Osteocyte (in vitro differentiated cells): ENCODE measurements around the gene DDR2. TPM values are rescaled to one million over a fixed set of nuclear protein-coding genes. Genes with fewer than 3 reads are reported as not detected.

Experiments
- DNase-seq: peaks from one replicate; pipeline ENCODE4 v3.0.0; 2021; ENCODE audit warnings: mixed read lengths; ENCODE audit not compliant: unreplicated experiment; ENCODE audit errors: extremely low spot score
- H3K27ac Mint-ChIP-seq: one replicate; pipeline ENCODE4 v1.8.0; 2021; ENCODE audit warnings: mild to moderate bottlenecking, mixed read lengths; ENCODE audit not compliant: unreplicated experiment
- H3K27me3 Mint-ChIP-seq: one replicate; pipeline ENCODE4 v1.8.0; 2021; ENCODE audit warnings: mixed read lengths; ENCODE audit not compliant: unreplicated experiment
- H3K36me3 Mint-ChIP-seq: one replicate; pipeline ENCODE4 v1.8.0; 2021; ENCODE audit warnings: mixed read lengths; ENCODE audit not compliant: unreplicated experiment
- H3K4me1 Mint-ChIP-seq: one replicate; pipeline ENCODE4 v1.8.0; 2021; ENCODE audit warnings: mixed read lengths; ENCODE audit not compliant: unreplicated experiment
- H3K4me3 Mint-ChIP-seq: one replicate; pipeline ENCODE4 v1.8.0; 2021; ENCODE audit warnings: mild to moderate bottlenecking, moderate library complexity, mixed read lengths; ENCODE audit not compliant: unreplicated experiment
- H3K9me3 Mint-ChIP-seq: one replicate; pipeline ENCODE4 v1.8.0; 2021; ENCODE audit warnings: mixed read lengths; ENCODE audit not compliant: unreplicated experiment
- total RNA-seq: library from RNA; stranded (reverse); gene quantifications from 2 replicates; pipeline ENCODE4 v1.2.1, GENCODE V29; 2021
- TF ChIP-seq, protein P1 (sequence below): fragments of 200-600 bp; sonication (generic); IDR thresholded peaks from 2 replicates; pipeline ENCODE4 v1.5.0; 2021; ENCODE audit warnings: antibody characterized with exemption, mild to moderate bottlenecking, moderate library complexity

The DDR2 gene
- total RNA-seq, 1 donor from 2014 or later, result 173 TPM

- Mint-ChIP-seq H3K27ac (peak overlapping the region; percentile 71), H3K9me3 (no peaks in the 10 kb centered on the region), H3K4me1 (peaks cover 16% of the 10 kb centered on the region), H3K27me3 (no peaks in the 10 kb centered on the region), H3K36me3 (peaks cover 14% of the 10 kb centered on the region), H3K4me3 (no peak overlapping the region)
- TF ChIP-seq, protein P1, sequence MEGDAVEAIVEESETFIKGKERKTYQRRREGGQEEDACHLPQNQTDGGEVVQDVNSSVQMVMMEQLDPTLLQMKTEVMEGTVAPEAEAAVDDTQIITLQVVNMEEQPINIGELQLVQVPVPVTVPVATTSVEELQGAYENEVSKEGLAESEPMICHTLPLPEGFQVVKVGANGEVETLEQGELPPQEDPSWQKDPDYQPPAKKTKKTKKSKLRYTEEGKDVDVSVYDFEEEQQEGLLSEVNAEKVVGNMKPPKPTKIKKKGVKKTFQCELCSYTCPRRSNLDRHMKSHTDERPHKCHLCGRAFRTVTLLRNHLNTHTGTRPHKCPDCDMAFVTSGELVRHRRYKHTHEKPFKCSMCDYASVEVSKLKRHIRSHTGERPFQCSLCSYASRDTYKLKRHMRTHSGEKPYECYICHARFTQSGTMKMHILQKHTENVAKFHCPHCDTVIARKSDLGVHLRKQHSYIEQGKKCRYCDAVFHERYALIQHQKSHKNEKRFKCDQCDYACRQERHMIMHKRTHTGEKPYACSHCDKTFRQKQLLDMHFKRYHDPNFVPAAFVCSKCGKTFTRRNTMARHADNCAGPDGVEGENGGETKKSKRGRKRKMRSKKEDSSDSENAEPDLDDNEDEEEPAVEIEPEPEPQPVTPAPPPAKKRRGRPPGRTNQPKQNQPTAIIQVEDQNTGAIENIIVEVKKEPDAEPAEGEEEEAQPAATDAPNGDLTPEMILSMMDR, result no peak
- no peak for DNase-seq
Measured at GRCh38 chr1:162732094-162732493, 99.8 kb downstream of the DDR2 start.

DNA sequence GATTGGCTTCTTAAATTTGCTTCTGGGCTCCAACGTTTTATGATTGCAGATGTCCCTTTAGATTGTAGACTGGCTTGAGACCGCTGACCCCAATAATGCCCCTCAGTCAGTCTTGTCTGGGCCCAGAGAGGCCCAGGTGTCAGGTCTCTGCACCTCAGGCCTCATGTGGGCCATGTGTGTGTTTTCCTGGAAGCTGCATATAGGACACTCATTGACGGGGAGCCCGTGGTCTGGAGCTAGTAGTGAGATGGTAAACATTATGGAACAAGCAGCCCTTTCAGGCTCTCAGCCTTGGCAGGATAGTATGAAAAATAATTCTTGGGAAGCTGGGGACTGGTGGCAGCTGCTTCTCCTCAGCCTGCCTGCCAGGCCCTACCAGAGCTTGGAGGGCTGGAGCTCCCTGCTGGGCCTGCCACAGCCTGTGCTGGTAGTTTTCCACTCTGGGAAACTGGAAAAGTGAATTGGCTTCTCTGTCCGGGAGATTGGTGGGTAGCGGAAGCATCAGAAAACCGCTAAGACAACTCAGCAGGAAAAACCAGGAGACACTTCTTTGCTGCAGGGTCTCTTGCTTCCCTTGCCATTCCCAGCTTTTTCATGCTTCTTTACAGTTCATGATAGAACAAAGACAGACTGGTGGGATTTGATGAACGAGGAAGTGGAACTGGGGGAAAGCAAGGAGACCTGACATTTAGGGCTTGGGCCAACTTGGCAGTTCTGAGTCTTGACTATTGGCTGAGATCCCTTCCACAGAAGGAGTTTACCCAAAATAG is 100.5 kb downstream of the DDR2 start:
- Mint-ChIP-seq H3K36me3 (peaks cover 14% of the 10 kb centered on the region), H3K27me3 (no peaks in the 10 kb centered on the region)
- no peak for DNase-seq

GRCh38 chr1:162733336-162733590 is 101.0 kb downstream of the DDR2 start:
- Mint-ChIP-seq H3K27me3 (no peaks in the 10 kb centered on the region), H3K9me3 (no peaks in the 10 kb centered on the region), H3K4me1 (peaks cover 16% of the 10 kb centered on the region), H3K27ac (peak overlapping the region; percentile 71), H3K36me3 (peaks cover 14% of the 10 kb centered on the region), H3K4me3 (no peak overlapping the region)
- TF ChIP-seq, protein P1, result no peak
- no peak for DNase-seq

More for the DNA sequence above, 100.5 kb downstream of the DDR2 start:
- TF ChIP-seq, protein P1, result no peak
- Mint-ChIP-seq H3K27ac (peak overlapping the region; percentile 71), H3K4me3 (no peak overlapping the region), H3K9me3 (no peaks in the 10 kb centered on the region), H3K4me1 (peaks cover 16% of the 10 kb centered on the region)

- Mint-ChIP-seq H3K27me3 (no peaks in the 10 kb centered on the region), H3K36me3 (peaks cover 14% of the 10 kb centered on the region), H3K4me3 (no peak overlapping the region), H3K4me1 (peaks cover 16% of the 10 kb centered on the region), H3K27ac (no peak overlapping the region), H3K9me3 (no peaks in the 10 kb centered on the region)
- TF ChIP-seq, protein P1, result no peak
- DNase-seq, result no peak
Measured at GRCh38 chr1:162734047-162734446, 101.8 kb downstream of the DDR2 start.

GRCh38 chr1:162736184-162736583 is 103.9 kb downstream of the DDR2 start:
- TF ChIP-seq, protein P1, result no peak
- H3K4me3 Mint-ChIP-seq, result no peak overlapping the region
- H3K27me3 Mint-ChIP-seq, result no peaks in the 10 kb centered on the region
- H3K27ac Mint-ChIP-seq, result no peak overlapping the region
- H3K36me3 Mint-ChIP-seq, result peaks cover 9% of the 10 kb centered on the region
- H3K4me1 Mint-ChIP-seq, result peaks cover 16% of the 10 kb centered on the region
- no peaks in the 10 kb centered on the region for H3K9me3 Mint-ChIP-seq
- no peak for DNase-seq
